OCI-LY7 (cell line): ENCODE results near the gene SLC9A9.

ENCODE experiments used
- CTCF ChIP-seq: fragments of 200-600 bp; sonication (generic); conservative IDR thresholded peaks from 2 replicates; pipeline ENCODE4 v1.5.1; 2014; ENCODE audit warnings: mild to moderate bottlenecking, antibody characterized with exemption, low read length, moderate library complexity, mixed read lengths
- EZH2phosphoT487 ChIP-seq: fragments of 200-600 bp; sonication (generic); IDR thresholded peaks from 2 replicates; pipeline ENCODE4 v1.6.1; 2018; ENCODE audit warnings: low read depth, borderline replicate concordance, mild to moderate bottlenecking, mixed run types, antibody characterized with exemption, low read length, moderate library complexity, mixed read lengths

GRCh38 chr3:143562789-143563188, 285.5 kb downstream of the SLC9A9 start:
- TF ChIP-seq CTCF (no peak), EZH2phosphoT487 (no peak)
